Measurements from ENCODE around the gene HLCS.

Gene HLCS

DNA sequence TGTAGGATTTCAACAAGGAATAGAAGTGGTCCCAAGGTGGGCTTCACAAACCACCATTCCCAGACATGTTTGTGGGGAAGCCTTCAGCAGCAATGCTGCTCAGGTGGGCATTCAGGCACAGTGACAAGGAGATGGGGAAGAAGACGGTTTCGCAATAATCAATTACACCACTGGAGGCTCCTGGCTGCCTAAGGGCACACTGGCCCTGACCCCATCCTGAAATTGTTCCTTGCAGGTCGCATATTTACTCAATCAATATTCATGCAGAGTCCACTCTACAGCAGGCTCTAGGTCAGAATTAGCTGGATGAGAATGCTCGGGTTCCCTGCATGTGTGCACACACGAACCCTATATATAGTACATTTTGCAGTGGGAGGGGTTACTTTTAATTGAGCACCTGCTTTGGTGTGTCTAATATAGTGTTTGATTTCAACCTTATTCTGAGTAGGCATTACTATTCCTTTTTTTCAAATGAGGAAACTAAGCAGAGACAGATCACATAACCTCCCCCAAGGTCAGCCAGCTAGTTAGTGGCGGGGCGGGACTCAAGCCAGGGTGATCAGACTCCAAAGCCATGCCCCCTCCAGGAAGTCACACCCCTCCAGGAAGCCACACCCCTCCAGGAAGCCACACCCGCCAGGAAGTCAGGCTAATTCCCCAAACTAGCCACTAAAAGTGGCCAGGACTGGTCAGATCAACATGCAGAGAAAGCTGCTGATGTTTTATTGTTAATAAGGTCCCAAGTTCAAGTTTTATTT lies 106.5 kb downstream of the HLCS start:
- Histone ChIP-seq H3K36me3 (ENCODE audit: control insufficient read depth, insufficient read depth, low read length) (no peaks in the 10 kb centered on the region), H3K9me3 (ENCODE audit: control insufficient read depth, low read length) (no peaks in the 10 kb centered on the region), H3K27me3 (ENCODE audit: control insufficient read depth, insufficient read depth, low read length) (no peaks in the 10 kb centered on the region), H3K4me3 (ENCODE audit: low read length) (no peak overlapping the region), H3K4me1 (ENCODE audit: control insufficient read depth, insufficient read depth, low read length) (peaks cover 7% of the 10 kb centered on the region), H3K9ac (ENCODE audit: low read length) (no peak overlapping the region)

DNA sequence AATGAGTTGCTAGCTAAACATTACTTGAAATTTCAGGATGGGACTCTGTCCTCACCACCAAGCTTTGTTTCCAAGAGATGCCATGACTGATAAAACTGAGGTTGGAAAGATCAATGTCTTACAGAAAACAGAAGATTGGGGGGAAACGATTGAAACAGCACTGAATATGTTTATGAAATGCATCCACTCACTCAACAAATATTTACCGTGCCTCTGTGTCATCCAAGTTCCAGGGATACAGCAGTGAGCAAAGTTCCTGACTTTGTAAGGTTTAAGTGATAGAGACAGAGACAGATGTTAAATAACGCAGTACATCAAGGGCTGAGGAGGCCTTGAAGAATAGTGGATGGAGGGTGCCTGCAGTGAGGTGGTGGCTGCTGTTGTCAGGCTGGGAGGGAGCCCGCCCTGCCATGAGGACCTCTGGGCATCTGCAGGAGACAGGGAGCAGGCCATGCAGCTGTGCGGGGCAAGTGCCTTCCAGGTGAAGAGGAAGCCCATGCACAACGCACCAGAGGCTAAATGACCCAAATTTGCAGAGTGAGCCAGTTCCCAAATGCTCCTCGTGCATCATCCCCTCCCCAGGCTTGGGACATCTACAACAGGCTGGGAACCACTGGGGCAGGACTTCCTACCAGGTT lies 108.0 kb downstream of the HLCS start:
- H3K27me3 ChIP-seq (ENCODE audit: control insufficient read depth, insufficient read depth, low read length) = no peaks in the 10 kb centered on the region
- no peaks in the 10 kb centered on the region for H3K36me3 ChIP-seq (ENCODE audit: control insufficient read depth, insufficient read depth, low read length)
- no peaks in the 10 kb centered on the region for H3K9me3 ChIP-seq (ENCODE audit: control insufficient read depth, low read length)
- H3K4me1 ChIP-seq (ENCODE audit: control insufficient read depth, insufficient read depth, low read length) = peaks cover 7% of the 10 kb centered on the region
- H3K4me3 ChIP-seq (ENCODE audit: low read length) = no peak overlapping the region
- no peak overlapping the region for H3K9ac ChIP-seq (ENCODE audit: low read length)

DNA sequence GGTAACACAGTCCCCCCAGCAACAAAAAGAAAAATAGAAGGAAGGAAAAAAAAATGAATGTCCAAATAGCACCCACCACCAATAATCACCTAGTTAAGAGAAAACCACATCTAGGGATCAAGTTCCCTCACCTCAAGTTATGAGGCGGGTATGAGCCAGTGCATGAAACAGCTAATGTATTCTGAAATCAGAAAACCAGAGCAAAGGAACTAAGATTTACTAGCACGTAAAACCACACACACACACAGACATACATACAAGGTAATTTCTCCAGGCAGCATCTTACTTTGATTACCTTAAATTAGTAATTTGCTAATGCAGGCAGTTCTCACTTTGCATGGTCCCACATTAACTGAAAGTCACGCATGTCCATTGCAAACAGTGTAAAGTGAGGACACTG lies 109.8 kb downstream of the HLCS start:
- Histone ChIP-seq H3K36me3 (ENCODE audit: control insufficient read depth, insufficient read depth, low read length) (no peaks in the 10 kb centered on the region), H3K9ac (ENCODE audit: low read length) (no peak overlapping the region), H3K4me1 (ENCODE audit: control insufficient read depth, insufficient read depth, low read length) (peaks cover 7% of the 10 kb centered on the region), H3K27me3 (ENCODE audit: control insufficient read depth, insufficient read depth, low read length) (no peaks in the 10 kb centered on the region), H3K4me3 (ENCODE audit: low read length) (no peak overlapping the region), H3K9me3 (ENCODE audit: control insufficient read depth, low read length) (no peaks in the 10 kb centered on the region)

DNA sequence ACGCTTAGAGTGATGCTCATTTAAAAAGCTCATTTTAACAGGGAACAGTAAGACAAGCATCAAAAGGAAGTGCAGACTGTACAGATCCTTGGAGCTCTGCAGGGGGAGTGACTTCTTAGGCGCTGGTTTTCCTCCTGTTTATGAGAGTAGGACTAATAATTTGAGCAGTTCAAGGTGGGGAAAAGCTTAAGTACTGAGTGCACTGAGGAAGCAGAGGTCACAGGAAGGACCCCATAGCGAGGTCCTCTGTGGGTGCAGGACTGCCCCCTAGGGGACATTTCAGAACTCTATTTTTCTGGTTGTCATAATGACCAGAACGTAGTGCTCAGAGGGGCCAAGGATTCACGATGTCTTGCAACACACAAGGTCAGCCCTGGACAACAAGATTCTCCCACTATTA lies 112.1 kb downstream of the HLCS start:
- Histone ChIP-seq H3K4me1 (ENCODE audit: control insufficient read depth, insufficient read depth, low read length) (no peaks in the 10 kb centered on the region), H3K9ac (ENCODE audit: low read length) (no peak overlapping the region), H3K4me3 (ENCODE audit: low read length) (no peak overlapping the region), H3K36me3 (ENCODE audit: control insufficient read depth, insufficient read depth, low read length) (no peaks in the 10 kb centered on the region), H3K9me3 (ENCODE audit: control insufficient read depth, low read length) (no peaks in the 10 kb centered on the region), H3K27me3 (ENCODE audit: control insufficient read depth, insufficient read depth, low read length) (no peaks in the 10 kb centered on the region)

DNA sequence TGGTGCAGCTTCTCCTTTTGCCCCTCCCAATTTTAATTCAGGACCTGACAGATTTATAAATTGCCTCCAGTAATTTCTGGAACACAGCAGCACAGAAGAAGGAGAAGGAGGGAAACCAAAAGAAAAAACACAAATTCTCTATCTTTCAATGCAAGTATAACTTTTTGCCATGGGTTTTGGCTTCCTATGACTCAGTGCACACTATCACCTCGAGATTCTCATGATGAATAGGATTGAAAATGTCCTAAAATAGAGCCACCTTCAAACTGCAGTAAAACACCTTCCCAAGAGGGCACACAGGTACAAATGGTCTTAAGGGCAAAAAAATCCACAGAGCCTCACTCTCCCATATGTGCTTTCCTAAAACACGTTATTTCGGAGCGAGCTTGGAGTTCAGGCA lies 113.6 kb downstream of the HLCS start:
- H3K4me1 ChIP-seq (ENCODE audit: control insufficient read depth, insufficient read depth, low read length) = no peaks in the 10 kb centered on the region
- no peak overlapping the region for H3K9ac ChIP-seq (ENCODE audit: low read length)
- no peak overlapping the region for H3K4me3 ChIP-seq (ENCODE audit: low read length)
- no peaks in the 10 kb centered on the region for H3K36me3 ChIP-seq (ENCODE audit: control insufficient read depth, insufficient read depth, low read length)
- H3K9me3 ChIP-seq (ENCODE audit: control insufficient read depth, low read length) = no peaks in the 10 kb centered on the region
- no peaks in the 10 kb centered on the region for H3K27me3 ChIP-seq (ENCODE audit: control insufficient read depth, insufficient read depth, low read length)

DNA sequence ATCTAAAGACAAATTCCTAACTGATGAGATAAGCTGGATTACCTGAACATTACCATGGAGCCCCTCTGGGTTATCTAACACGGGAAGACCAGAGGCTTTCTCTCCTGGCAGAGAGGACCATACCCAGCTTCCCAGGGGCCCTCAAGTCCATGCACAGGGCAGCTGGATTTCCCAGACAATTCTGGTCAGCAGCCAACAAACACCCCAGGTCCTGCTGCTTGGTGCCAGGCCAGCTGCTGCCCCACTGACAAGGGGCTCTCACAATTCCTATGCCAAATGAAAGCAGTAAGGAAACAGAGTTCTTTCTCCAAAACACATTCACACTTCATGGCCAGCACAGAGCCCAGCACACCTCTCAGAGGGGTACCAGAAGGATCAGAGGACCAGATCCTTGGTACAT lies 114.2 kb downstream of the HLCS start:
- H3K4me1 ChIP-seq (ENCODE audit: control insufficient read depth, insufficient read depth, low read length) = no peaks in the 10 kb centered on the region
- no peaks in the 10 kb centered on the region for H3K9me3 ChIP-seq (ENCODE audit: control insufficient read depth, low read length)
- no peak overlapping the region for H3K9ac ChIP-seq (ENCODE audit: low read length)
- H3K4me3 ChIP-seq (ENCODE audit: low read length) = no peak overlapping the region
- no peaks in the 10 kb centered on the region for H3K36me3 ChIP-seq (ENCODE audit: control insufficient read depth, insufficient read depth, low read length)
- H3K27me3 ChIP-seq (ENCODE audit: control insufficient read depth, insufficient read depth, low read length) = no peaks in the 10 kb centered on the region

DNA sequence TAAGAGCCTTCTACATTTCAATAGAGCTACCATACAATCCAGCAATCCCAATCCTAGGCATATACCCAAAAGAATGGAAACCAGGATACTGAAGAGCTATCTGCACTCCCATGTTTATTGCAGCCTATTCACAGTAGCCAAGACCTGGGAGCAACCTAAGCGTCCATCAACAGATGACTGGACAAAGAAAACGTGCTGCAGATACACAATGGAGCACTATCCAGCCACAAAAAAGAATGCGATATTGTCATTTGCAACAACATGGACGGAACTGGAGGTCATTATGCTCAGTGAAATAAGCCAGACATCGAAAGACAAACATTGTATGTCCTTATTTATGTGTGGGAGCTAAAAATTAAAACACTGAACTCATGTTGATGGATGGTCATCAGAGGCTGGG lies 115.3 kb downstream of the HLCS start:
- no peaks in the 10 kb centered on the region for H3K4me1 ChIP-seq (ENCODE audit: control insufficient read depth, insufficient read depth, low read length)
- no peak overlapping the region for H3K4me3 ChIP-seq (ENCODE audit: low read length)
- no peaks in the 10 kb centered on the region for H3K36me3 ChIP-seq (ENCODE audit: control insufficient read depth, insufficient read depth, low read length)
- H3K27me3 ChIP-seq (ENCODE audit: control insufficient read depth, insufficient read depth, low read length) = no peaks in the 10 kb centered on the region
- H3K9me3 ChIP-seq (ENCODE audit: control insufficient read depth, low read length) = no peaks in the 10 kb centered on the region
- no peak overlapping the region for H3K9ac ChIP-seq (ENCODE audit: low read length)

DNA sequence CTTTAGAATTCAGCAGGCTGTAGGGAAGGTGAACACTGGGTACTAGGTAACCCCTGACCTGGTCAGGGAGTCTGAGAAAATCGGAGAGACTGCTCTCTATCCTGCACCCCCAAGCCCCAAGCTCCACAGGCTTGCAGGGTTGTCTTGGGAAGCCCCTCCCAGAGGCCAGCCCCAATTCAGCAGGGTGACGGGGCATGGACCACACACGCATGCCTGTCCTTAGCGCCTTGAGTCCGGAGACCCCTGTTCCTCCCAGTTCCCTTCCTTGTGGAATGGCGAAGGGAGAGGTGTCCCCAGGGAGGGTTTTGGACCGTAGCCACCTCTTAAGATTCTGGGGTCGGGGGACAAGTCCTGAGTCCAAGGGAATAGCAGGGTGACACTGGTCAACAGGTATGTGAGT lies 116.1 kb downstream of the HLCS start:
- H3K9me3 ChIP-seq (ENCODE audit: control insufficient read depth, low read length) = no peaks in the 10 kb centered on the region
- no peaks in the 10 kb centered on the region for H3K4me1 ChIP-seq (ENCODE audit: control insufficient read depth, insufficient read depth, low read length)
- H3K4me3 ChIP-seq (ENCODE audit: low read length) = no peak overlapping the region
- H3K27me3 ChIP-seq (ENCODE audit: control insufficient read depth, insufficient read depth, low read length) = no peaks in the 10 kb centered on the region
- H3K36me3 ChIP-seq (ENCODE audit: control insufficient read depth, insufficient read depth, low read length) = no peaks in the 10 kb centered on the region
- H3K9ac ChIP-seq (ENCODE audit: low read length) = no peak overlapping the region

DNA sequence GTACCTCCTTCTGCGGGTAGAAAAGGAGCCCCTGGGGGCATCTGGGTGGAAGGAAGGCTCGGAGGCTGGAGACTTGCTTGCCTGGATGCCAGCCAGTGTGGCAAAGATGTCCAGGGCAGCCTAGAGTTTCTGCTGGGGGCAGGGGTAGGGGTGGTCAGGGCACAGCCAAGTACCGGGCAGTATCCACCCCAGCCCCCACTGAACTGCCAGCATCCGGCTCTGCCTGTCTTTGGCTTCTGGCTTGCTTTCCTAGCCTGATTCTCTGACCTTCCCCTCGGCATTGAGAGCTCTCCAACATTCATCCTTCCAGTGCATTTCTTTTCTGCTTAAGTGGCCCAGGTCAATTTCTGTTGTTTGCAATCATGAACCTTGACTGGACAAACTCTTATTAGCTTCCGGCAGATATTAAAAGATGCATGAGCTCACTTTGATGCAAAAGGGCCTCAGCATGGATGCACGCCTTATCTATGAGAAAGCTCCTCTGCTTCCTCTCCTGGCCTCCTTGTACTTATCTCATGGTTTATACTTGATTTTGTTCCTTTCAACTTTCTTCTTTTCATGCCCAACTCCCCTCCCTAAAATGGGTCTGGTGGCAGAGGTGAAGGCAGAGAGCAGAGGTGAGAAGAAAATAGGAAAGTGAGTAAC lies 116.9 kb downstream of the HLCS start:
- Histone ChIP-seq H3K27me3 (ENCODE audit: control insufficient read depth, insufficient read depth, low read length) (no peaks in the 10 kb centered on the region), H3K4me1 (ENCODE audit: control insufficient read depth, insufficient read depth, low read length) (no peaks in the 10 kb centered on the region), H3K36me3 (ENCODE audit: control insufficient read depth, insufficient read depth, low read length) (no peaks in the 10 kb centered on the region), H3K4me3 (ENCODE audit: low read length) (no peak overlapping the region), H3K9ac (ENCODE audit: low read length) (no peak overlapping the region), H3K9me3 (ENCODE audit: control insufficient read depth, low read length) (no peaks in the 10 kb centered on the region)

DNA sequence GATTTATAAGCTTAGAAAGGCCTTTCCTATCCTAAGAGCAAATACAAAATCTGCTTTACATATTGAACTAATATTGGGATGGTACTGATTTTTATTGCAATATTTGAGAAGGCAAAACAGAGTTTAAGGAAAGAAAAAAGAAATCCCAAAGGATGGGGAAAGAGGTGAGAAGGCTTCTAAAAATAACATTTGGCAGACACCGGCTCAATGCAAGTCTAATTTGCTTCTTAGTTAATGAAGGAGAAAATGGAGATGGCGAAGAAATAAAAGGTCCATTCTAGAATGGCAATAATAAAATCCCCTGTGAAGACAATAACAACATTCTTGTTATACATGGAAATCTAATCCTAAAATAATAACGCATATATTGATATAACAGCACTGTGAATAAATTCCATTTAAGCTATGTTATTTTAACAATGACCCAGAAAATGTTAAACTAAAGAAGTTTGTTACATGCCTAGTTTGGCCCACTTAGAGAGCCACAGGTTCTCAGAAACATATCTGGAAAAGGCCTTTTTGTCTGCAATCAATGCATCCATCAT lies 117.7 kb downstream of the HLCS start:
- H3K9me3 ChIP-seq (ENCODE audit: control insufficient read depth, low read length) = no peaks in the 10 kb centered on the region
- no peaks in the 10 kb centered on the region for H3K27me3 ChIP-seq (ENCODE audit: control insufficient read depth, insufficient read depth, low read length)
- H3K9ac ChIP-seq (ENCODE audit: low read length) = no peak overlapping the region
- no peaks in the 10 kb centered on the region for H3K36me3 ChIP-seq (ENCODE audit: control insufficient read depth, insufficient read depth, low read length)
- H3K4me1 ChIP-seq (ENCODE audit: control insufficient read depth, insufficient read depth, low read length) = no peaks in the 10 kb centered on the region
- H3K4me3 ChIP-seq (ENCODE audit: low read length) = no peak overlapping the region

DNA sequence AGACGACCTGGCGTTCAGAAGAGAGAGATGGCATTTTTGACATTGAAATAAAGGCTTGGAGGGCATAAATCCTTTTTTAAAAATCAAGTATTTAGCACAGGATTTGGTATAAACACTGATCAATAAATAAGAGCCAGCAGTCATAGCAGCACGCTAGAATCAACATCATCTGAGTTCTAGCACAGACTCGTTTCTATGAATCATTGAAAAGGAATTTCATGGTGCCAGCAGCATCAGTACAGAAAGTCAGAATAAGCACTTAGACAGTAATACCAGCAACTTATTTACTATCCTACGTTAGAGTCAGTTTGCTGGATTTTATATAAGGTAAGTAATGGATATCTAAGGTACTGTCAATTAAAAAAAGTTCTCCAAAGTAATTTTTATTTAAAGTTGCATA lies 119.3 kb downstream of the HLCS start:
- Histone ChIP-seq H3K4me3 (ENCODE audit: low read length) (no peak overlapping the region), H3K36me3 (ENCODE audit: control insufficient read depth, insufficient read depth, low read length) (no peaks in the 10 kb centered on the region), H3K9ac (ENCODE audit: low read length) (no peak overlapping the region), H3K4me1 (ENCODE audit: control insufficient read depth, insufficient read depth, low read length) (no peaks in the 10 kb centered on the region), H3K27me3 (ENCODE audit: control insufficient read depth, insufficient read depth, low read length) (no peaks in the 10 kb centered on the region), H3K9me3 (ENCODE audit: control insufficient read depth, low read length) (no peaks in the 10 kb centered on the region)

DNA sequence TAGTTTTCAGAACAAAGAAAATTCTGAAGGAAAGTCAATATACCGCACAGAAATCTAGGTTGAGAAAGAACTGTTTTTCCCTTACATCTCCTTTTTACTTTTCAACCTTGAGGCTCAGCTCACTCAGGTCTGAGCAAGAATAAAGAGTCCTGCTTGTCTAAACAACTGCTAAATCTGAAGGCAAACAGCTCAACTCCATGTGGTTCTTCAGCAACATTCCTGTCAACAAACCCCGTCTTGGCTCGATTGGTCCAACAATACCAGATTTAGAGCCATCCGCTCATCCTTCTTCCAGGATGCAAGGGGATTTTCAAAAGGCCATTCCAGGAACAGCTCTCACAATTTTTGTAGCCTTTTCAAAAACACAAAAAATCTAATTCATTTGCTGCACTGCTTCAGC lies 119.8 kb downstream of the HLCS start:
- Histone ChIP-seq H3K4me3 (ENCODE audit: low read length) (no peak overlapping the region), H3K36me3 (ENCODE audit: control insufficient read depth, insufficient read depth, low read length) (no peaks in the 10 kb centered on the region), H3K9ac (ENCODE audit: low read length) (no peak overlapping the region), H3K27me3 (ENCODE audit: control insufficient read depth, insufficient read depth, low read length) (no peaks in the 10 kb centered on the region), H3K9me3 (ENCODE audit: control insufficient read depth, low read length) (no peaks in the 10 kb centered on the region), H3K4me1 (ENCODE audit: control insufficient read depth, insufficient read depth, low read length) (no peaks in the 10 kb centered on the region)
